K562 (cell line): Measurements from ENCODE around the gene SHROOM3. TPM values are rescaled to one million over a fixed set of nuclear protein-coding genes. Genes with fewer than 3 reads are reported as not detected.

Experiments
- ATAC-seq: fragments of 200-7000 bp; cut with Tn5 transposase; 3 replicates; pipeline ENCODE4 v1.9.1; 2020; ENCODE audit warnings: moderate library complexity
- BruUV-seq: library from RNA; stranded (reverse); fragments of 400-500 nt; replicated peaks from 2 replicates; lab custom pipeline; 2021; lab: Mats Ljungman, UMichigan
- CTCF ChIA-PET: fragments of 300-600 bp; formaldehyde crosslinking; extraction: SDS; loops from one replicate; lab custom pipeline; 2021; ENCODE audit warnings: low intra/inter-chr PET ratio; lab: Yijun Ruan, JAX
- POLR2A ChIA-PET: fragments of 300-600, 350-650 bp; sonication (Branson Sonifier 250); formaldehyde crosslinking; extraction: SDS; loops from one replicate; lab custom pipeline; 2021; ENCODE audit warnings: antibody characterized with exemption, inconsistent platforms; lab: Yijun Ruan, JAX
- DNase-seq, 4 experiments: peaks; one replicate each; pipeline versions ENCODE4 v3.0.0 to v3.0.0-alpha.2; 2011 to 2018; ENCODE audit warnings: low spot score in 3 of 4, mixed read lengths in 3 of 4; ENCODE audit errors: extremely low read depth in 1 of 4
- FAIRE-seq: peaks from 2 replicates; lab custom pipeline; 2011; peaks lifted over from hg19 to GRCh38; lab: Jason Lieb, UNC
- H2AFZ ChIP-seq: 2 replicates; pipeline ENCODE4 v1.6.0; 2011; ENCODE audit warnings: low read depth, low read length, control low read depth, inconsistent platforms
- H3K27ac ChIP-seq: fragments of 200-600 bp; 3 replicates; pipeline ENCODE4 v1.8.0; 2011; ENCODE audit warnings: low read depth, mild to moderate bottlenecking, control low read depth, inconsistent platforms, low read length, moderate library complexity, mixed read lengths; ENCODE audit errors: extremely low read depth
- H3K27me3 ChIP-seq, 2 experiments: fragments of 300-600 bp in 1 of 2; 2 replicates in 1 of 2; 3 replicates in 1 of 2; pipeline versions ENCODE4 v1.6.0 to v1.8.0; 2011; ENCODE audit warnings: inconsistent platforms in 2 of 2, low read length in 2 of 2, mild to moderate bottlenecking in 1 of 2, mixed read lengths in 1 of 2, moderate library complexity in 1 of 2; ENCODE audit not compliant: control insufficient read depth in 2 of 2, insufficient read depth in 2 of 2
- H3K36me3 ChIP-seq: fragments of 300-600 bp; 3 replicates; pipeline ENCODE4 v1.8.0; 2011; ENCODE audit warnings: mild to moderate bottlenecking, low read length, inconsistent platforms; ENCODE audit not compliant: control insufficient read depth, insufficient read depth
- H3K4me1 ChIP-seq, 2 experiments: fragments of 200-600 bp in 1 of 2; replicated peaks in 1 of 2; 2 replicates in 1 of 2; 3 replicates in 1 of 2; pipeline versions ENCODE4 v1.5.1 to v1.8.0; 2011; ENCODE audit warnings: inconsistent platforms in 2 of 2, low read length in 2 of 2, mild to moderate bottlenecking in 1 of 2, mixed read lengths in 1 of 2, moderate library complexity in 1 of 2; ENCODE audit not compliant: control insufficient read depth in 2 of 2, insufficient read depth in 2 of 2
- H3K4me2 ChIP-seq: 2 replicates; pipeline ENCODE4 v1.6.1; 2011; ENCODE audit warnings: low read length, control low read depth, inconsistent platforms, mixed read lengths; ENCODE audit not compliant: insufficient read depth
- H3K4me3 ChIP-seq: fragments of 200-600 bp; sonication (generic), shearing (Covaris generic); 2 replicates; pipeline ENCODE4 v1.5.1; 2016; ENCODE audit warnings: control low read depth, inconsistent platforms
- H3K79me2 ChIP-seq: fragments of 200-600 bp; 3 replicates; pipeline ENCODE4 v1.8.0; 2011; ENCODE audit warnings: low read length, inconsistent platforms; ENCODE audit not compliant: control insufficient read depth, insufficient read depth
- H3K9ac ChIP-seq, 2 experiments: 2 replicates each; pipeline versions ENCODE4 v1.6.0 to v1.6.1; 2011; ENCODE audit warnings: low read depth in 2 of 2, low read length in 2 of 2, control low read depth in 1 of 2, inconsistent platforms in 1 of 2, mild to moderate bottlenecking in 1 of 2, mixed read lengths in 1 of 2; ENCODE audit not compliant: insufficient read depth in 1 of 2
- H3K9me1 ChIP-seq: one replicate; pipeline ENCODE4 v1.6.0; 2011; ENCODE audit warnings: inconsistent platforms, mild to moderate bottlenecking, low read length, moderate library complexity; ENCODE audit not compliant: control insufficient read depth, insufficient read depth
- H3K9me3 ChIP-seq: replicated peaks from 2 replicates; pipeline ENCODE4 v1.5.1; 2011; ENCODE audit warnings: low read depth, low read length, inconsistent platforms; ENCODE audit not compliant: control insufficient read depth, insufficient read depth
- H4K20me1 ChIP-seq: replicated peaks from 2 replicates; pipeline ENCODE4 v1.6.1; 2011; ENCODE audit warnings: low read length, inconsistent platforms, mixed read lengths; ENCODE audit not compliant: control insufficient read depth, insufficient read depth
- HDAC1 ChIP-seq, 2 experiments: fragments of 450-650 bp; IDR thresholded peaks; 2 replicates each; pipeline ENCODE4 v1.6.1; 2016 to 2017; ENCODE audit warnings: inconsistent platforms in 1 of 2, mild to moderate bottlenecking in 1 of 2, moderate library complexity in 1 of 2
- KLF10 ChIP-seq: fragments of 250-450 bp; sonication (Bioruptor Pico); IDR thresholded peaks from 2 replicates; pipeline ENCODE4 v1.6.1; 2021; ENCODE audit warnings: matching md5 sums
- MCM3 ChIP-seq: fragments of 450-650 bp; IDR thresholded peaks from 2 replicates; pipeline ENCODE4 v1.6.1; 2016
- NFE2 ChIP-seq: IDR thresholded peaks from 2 replicates; pipeline ENCODE4 v1.6.1; 2014; ENCODE audit warnings: antibody characterized with exemption, low read depth
- PRPF4 ChIP-seq: fragments of 200-400 bp; formaldehyde crosslinking; IDR thresholded peaks from one replicate; pipeline ENCODE4 v1.6.1; 2017; ENCODE audit warnings: low read length, low read depth, mild to moderate bottlenecking; ENCODE audit not compliant: insufficient read depth, poor library complexity, severe bottlenecking
- SMARCB1 ChIP-seq: IDR thresholded peaks from 2 replicates; pipeline ENCODE4 v1.6.1; 2011; ENCODE audit warnings: improper control_type of control experiment, low read depth; ENCODE audit not compliant: insufficient read length
- TARDBP ChIP-seq: fragments of 450-650 bp; IDR thresholded peaks from 2 replicates; pipeline ENCODE4 v1.6.1; 2016
- ZBTB1 ChIP-seq: sonication (generic); formaldehyde crosslinking; IDR thresholded peaks from 2 replicates; pipeline ENCODE4 v1.8.1; 2023; ENCODE audit warnings: missing genetic modification reagents, low read depth, mild to moderate bottlenecking, borderline replicate concordance
- ZEB2 ChIP-seq: fragments of 450-650 bp; IDR thresholded peaks from 2 replicates; pipeline ENCODE4 v1.6.1; 2016
- ZFX ChIP-seq: sonication (generic); formaldehyde crosslinking; IDR thresholded peaks from 2 replicates; pipeline ENCODE4 v1.8.0; 2022; ENCODE audit warnings: mild to moderate bottlenecking, missing genetic modification reagents, moderate library complexity
- ZNF174 ChIP-seq: fragments of 250-450 bp; sonication (Bioruptor Pico); IDR thresholded peaks from 2 replicates; pipeline ENCODE4 v1.4.0; 2020; ENCODE audit warnings: mild to moderate bottlenecking
- ZNF175 ChIP-seq: fragments of 200-800 bp; sonication (Bioruptor generic); IDR thresholded peaks from 2 replicates; pipeline ENCODE4 v1.6.1; 2016; ENCODE audit warnings: low read depth, mild to moderate bottlenecking, missing genetic modification characterization, missing compliant biosample characterization
- ZNF644 ChIP-seq: fragments of 200-800 bp; sonication (Bioruptor generic); IDR thresholded peaks from 2 replicates; pipeline ENCODE4 v1.6.1; 2016; ENCODE audit warnings: low read depth, missing genetic modification characterization, missing compliant biosample characterization
- WGBS: fragments of 100-300 bp; shearing (Covaris generic); methylation state at CpG from one replicate; pipeline ENCODE4 v1.1.6; 2016; ENCODE audit warnings: low coverage, mixed read lengths; ENCODE audit not compliant: insufficient coverage; ENCODE audit errors: missing lambda C conversion rate; 5-methylcytosine and 5-hydroxymethylcytosine counted together
- in situ Hi-C: fragments of 300-500 bp; cut with MboI; formaldehyde crosslinking; loops from 4 replicates; pipeline ENCODE4 v1.15.0; 2018; ENCODE audit warnings: inconsistent platforms, mixed read lengths
- intact Hi-C: fragments of 100-400 bp; cut with micrococcal nuclease; formaldehyde crosslinking; loops from 2 replicates; pipeline ENCODE4 v1.14.2; 2022
- polyA plus RNA-seq, 8 experiments: library from polyadenylated mRNA; depleted of rRNA in 4 of 8; stranded (reverse) in 5 of 8; unstranded in 3 of 8; fragments of >200 nt; fragmentation: Nextera tagmentation in 2 of 8; fragmentation: Illumina TruSeq in 1 of 8; extraction: Ambion mirVana in 2 of 8; extraction: Trizol in 1 of 8; gene quantifications; 2 replicates each; pipeline versions ENCODE4 v1.2.1 to v1.2.3, GENCODE V29; 2011 to 2014; ENCODE audit warnings: inconsistent platforms in 1 of 8, missing spikeins in 1 of 8
- total RNA-seq, 7 experiments: library from RNA; depleted of rRNA in 6 of 7; stranded (reverse); fragments of >200 nt in 6 of 7; fragmentation: Illumina TruSeq in 2 of 7; extraction: Trizol in 2 of 7; gene quantifications; 2 replicates each; pipeline versions ENCODE4 v1.2.1 to v1.2.3, GENCODE V29; 2011 to 2021; ENCODE audit warnings: low replicate concordance in 1 of 7
- TF ChIP-seq, protein P1 (sequence below): fragments of 450-650 bp; IDR thresholded peaks from 2 replicates; pipeline ENCODE4 v1.6.1; 2017; ENCODE audit warnings: mild to moderate bottlenecking, moderate library complexity
- TF ChIP-seq, protein P2 (sequence below): sonication (generic); formaldehyde crosslinking; IDR thresholded peaks from 2 replicates; pipeline ENCODE4 v1.8.0; 2022; ENCODE audit warnings: mild to moderate bottlenecking, missing genetic modification reagents
- TF ChIP-seq, protein P3 (sequence below), 2 experiments: fragments of 250-450 bp in 1 of 2; fragments of 450-650 bp in 1 of 2; sonication (Bioruptor Pico) in 1 of 2; IDR thresholded peaks; 2 replicates each; pipeline versions ENCODE4 v1.6.1 to v1.8.0; 2016 to 2021; ENCODE audit warnings: mild to moderate bottlenecking in 2 of 2, moderate library complexity in 2 of 2, missing compliant biosample characterization in 1 of 2, missing genetic modification characterization in 1 of 2
- TF ChIP-seq, protein P4 (sequence below): IDR thresholded peaks from 2 replicates; pipeline ENCODE4 v1.6.1; 2012; ENCODE audit warnings: low read depth, low read length, improper control_type of control experiment, borderline replicate concordance

Gene SHROOM3
- total and polyA plus RNA-seq, 9 of the 15 experiments (the other 6 are each of a cell fraction or from before 2014, with no cell fraction given), result 0.01 to 0.07 TPM; not detected in 7

DNA sequence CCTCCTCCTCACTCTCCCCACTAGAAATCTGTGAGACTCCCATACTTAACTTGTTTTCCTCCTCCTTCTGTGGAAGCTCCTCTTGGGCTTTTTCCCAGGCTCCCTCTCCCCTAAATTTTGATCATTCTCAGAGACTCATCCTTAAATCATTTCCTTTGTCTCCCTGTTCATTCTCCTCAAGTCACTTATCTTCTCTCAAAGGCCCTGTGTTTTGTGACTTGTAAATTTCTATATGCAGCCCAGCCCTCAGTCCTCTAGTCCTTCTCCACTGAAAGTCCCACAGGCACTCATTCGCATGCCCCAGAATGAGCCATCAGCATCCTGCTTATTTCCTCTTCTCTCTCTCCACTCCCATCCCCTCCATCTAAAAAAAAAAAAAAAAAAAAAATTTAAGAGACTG, 291.1 kb downstream of the SHROOM3 start:
- in situ Hi-C loops, result no loop called here
- Histone ChIP-seq H3K9ac (no peak overlapping the region), H4K20me1 (no peaks in the 10 kb centered on the region), H3K27me3 (peaks cover 4 to 5% of the 10 kb centered on the region in 2 experiments; a peak in 2 of 5 replicates), H3K36me3 (no peaks in the 10 kb centered on the region), H3K79me2 (no peaks in the 10 kb centered on the region), H3K4me2 (no peak overlapping the region), H3K4me1 (no peaks in the 10 kb centered on the region), H3K27ac (no peak overlapping the region), H2AFZ (no peak overlapping the region), H3K4me3 (no peak overlapping the region), H3K9me3 (no peaks in the 10 kb centered on the region), H3K9me1 (no peaks in the 10 kb centered on the region)
- CTCF ChIA-PET, result no interaction called here
- ATAC-seq (no peak), DNase-seq (no peak), FAIRE-seq (no peak)
- TF ChIP-seq, protein P1, sequence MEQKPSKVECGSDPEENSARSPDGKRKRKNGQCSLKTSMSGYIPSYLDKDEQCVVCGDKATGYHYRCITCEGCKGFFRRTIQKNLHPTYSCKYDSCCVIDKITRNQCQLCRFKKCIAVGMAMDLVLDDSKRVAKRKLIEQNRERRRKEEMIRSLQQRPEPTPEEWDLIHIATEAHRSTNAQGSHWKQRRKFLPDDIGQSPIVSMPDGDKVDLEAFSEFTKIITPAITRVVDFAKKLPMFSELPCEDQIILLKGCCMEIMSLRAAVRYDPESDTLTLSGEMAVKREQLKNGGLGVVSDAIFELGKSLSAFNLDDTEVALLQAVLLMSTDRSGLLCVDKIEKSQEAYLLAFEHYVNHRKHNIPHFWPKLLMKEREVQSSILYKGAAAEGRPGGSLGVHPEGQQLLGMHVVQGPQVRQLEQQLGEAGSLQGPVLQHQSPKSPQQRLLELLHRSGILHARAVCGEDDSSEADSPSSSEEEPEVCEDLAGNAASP, result no peak
- TF ChIP-seq ZEB2 (no peak), ZNF644 (no peak), MCM3 (no peak), ZBTB1 (CRISPR knock-in tag) (no peak), ZFX (no peak), ZNF175 (no peak), PRPF4 (no peak), SMARCB1 (no peak), HDAC1 (IDR thresholded peaks at IDR 0.05) (no peak), ZNF174 (no peak), TARDBP (no peak), NFE2 (no peak), KLF10 (CRISPR knock-in tag) (no peak)
- TF ChIP-seq, protein P2, sequence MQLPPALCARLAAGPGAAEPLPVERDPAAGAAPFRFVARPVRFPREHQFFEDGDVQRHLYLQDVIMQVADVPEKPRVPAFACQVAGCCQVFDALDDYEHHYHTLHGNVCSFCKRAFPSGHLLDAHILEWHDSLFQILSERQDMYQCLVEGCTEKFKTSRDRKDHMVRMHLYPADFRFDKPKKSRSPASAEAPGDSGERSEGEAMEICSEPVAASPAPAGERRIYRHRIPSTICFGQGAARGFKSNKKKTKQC (CRISPR knock-in tag), result no peak
- TF ChIP-seq, protein P3, sequence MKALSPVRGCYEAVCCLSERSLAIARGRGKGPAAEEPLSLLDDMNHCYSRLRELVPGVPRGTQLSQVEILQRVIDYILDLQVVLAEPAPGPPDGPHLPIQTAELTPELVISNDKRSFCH (CRISPR knock-in tag; IDR thresholded peaks at IDR 0.05), result no peak
- TF ChIP-seq, protein P3 (tag; IDR thresholded peaks at IDR 0.05), result no peak
- TF ChIP-seq, protein P4, sequence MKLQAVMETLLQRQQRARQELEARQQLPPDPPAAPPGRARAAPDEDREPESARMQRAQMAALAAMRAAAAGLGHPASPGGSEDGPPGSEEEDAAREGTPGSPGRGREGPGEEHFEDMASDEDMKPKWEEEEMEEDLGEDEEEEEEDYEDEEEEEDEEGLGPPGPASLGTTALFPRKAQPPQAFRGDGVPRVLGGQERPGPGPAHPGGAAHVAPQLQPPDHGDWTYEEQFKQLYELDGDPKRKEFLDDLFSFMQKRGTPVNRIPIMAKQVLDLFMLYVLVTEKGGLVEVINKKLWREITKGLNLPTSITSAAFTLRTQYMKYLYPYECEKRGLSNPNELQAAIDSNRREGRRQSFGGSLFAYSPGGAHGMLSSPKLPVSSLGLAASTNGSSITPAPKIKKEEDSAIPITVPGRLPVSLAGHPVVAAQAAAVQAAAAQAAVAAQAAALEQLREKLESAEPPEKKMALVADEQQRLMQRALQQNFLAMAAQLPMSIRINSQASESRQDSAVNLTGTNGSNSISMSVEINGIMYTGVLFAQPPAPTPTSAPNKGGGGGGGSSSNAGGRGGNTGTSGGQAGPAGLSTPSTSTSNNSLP, result no peak
- POLR2A ChIA-PET, result interaction anchor here (0.6 kb wide), 1 partner anchor 1679 kb away, joined by 3 read pairs; no protein-coding TSS in a partner anchor
- BruUV-seq, result no TSS peak
- intact Hi-C loops, result no loop called here
- WGBS, result 13% methylated on average over 1 of the region's 1 CpG
